Measurements from ENCODE around the gene CETN1. TPM values are rescaled to one million over a fixed set of nuclear protein-coding genes. Genes with fewer than 3 reads are reported as not detected.

The CETN1 gene
- total RNA-seq, 1 experiment from 2014 or later, result not detected

GRCh38 chr18:621291-622043, 41.3 kb downstream of the CETN1 start:
- no peak overlapping the region for H3K27ac Mint-ChIP-seq (ENCODE audit: unreplicated experiment)
- intact Hi-C loops (cut with micrococcal nuclease; ENCODE audit: unreplicated experiment), result no loop called here
- POLR2A ChIA-PET, result no interaction called here
- CTCF ChIA-PET, result no interaction called here
- no peaks in the 10 kb centered on the region for H3K36me3 Mint-ChIP-seq (ENCODE audit: insufficient read depth, unreplicated experiment)
- no TSS peak for BruUV-seq (replicated peaks)
- Histone ChIP-seq H3K4me3 (ENCODE audit: low read depth, low read length) (no peak overlapping the region), H3K9me3 (no peaks in the 10 kb centered on the region), H3K27me3 (replicated peaks; ENCODE audit: control insufficient read depth, insufficient read depth, low read length) (no peaks in the 10 kb centered on the region), H3K36me3 (ENCODE audit: control insufficient read depth, insufficient read depth, low read length) (no peaks in the 10 kb centered on the region), H3K4me1 (no peaks in the 10 kb centered on the region)
- H3K27me3 Mint-ChIP-seq (ENCODE audit: insufficient read depth, unreplicated experiment), result peaks cover 2% of the 10 kb centered on the region
- H3K4me3 Mint-ChIP-seq (ENCODE audit: unreplicated experiment), result no peak overlapping the region
- H3K9me3 Mint-ChIP-seq (ENCODE audit: unreplicated experiment), result no peaks in the 10 kb centered on the region
- H3K4me1 Mint-ChIP-seq (ENCODE audit: low read depth, unreplicated experiment), result no peaks in the 10 kb centered on the region
- TF ChIP-seq, protein P1, sequence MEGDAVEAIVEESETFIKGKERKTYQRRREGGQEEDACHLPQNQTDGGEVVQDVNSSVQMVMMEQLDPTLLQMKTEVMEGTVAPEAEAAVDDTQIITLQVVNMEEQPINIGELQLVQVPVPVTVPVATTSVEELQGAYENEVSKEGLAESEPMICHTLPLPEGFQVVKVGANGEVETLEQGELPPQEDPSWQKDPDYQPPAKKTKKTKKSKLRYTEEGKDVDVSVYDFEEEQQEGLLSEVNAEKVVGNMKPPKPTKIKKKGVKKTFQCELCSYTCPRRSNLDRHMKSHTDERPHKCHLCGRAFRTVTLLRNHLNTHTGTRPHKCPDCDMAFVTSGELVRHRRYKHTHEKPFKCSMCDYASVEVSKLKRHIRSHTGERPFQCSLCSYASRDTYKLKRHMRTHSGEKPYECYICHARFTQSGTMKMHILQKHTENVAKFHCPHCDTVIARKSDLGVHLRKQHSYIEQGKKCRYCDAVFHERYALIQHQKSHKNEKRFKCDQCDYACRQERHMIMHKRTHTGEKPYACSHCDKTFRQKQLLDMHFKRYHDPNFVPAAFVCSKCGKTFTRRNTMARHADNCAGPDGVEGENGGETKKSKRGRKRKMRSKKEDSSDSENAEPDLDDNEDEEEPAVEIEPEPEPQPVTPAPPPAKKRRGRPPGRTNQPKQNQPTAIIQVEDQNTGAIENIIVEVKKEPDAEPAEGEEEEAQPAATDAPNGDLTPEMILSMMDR (IDR thresholded peaks at IDR 0.05; ENCODE audit: insufficient read depth in 1 of 2, low read depth in 1 of 2, low read length in 1 of 2, severe bottlenecking in 1 of 2, unreplicated experiment in 1 of 2), result no peak
- DNase-seq, result no peak

DNA sequence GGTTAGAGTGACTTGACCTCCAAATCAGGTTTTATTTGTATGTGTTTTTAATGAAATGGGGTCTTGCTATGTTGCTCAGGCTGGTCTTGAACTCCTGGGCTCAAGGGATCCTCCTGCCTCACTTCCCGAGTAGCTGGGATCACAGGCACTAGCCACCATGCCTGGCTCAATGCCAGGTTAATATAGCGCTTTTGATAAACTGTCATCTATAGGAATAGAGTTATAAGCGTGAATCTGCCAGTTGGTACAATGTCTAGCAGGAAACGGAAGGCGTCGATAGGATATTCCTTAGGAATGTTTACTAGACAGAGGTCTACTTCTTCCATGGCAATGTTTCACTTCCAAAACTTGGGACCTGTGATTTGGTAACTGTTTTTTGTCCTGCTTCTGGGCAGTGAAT, 42.1 kb downstream of the CETN1 start:
- TF ChIP-seq, protein P1 (IDR thresholded peaks at IDR 0.05; ENCODE audit: insufficient read depth in 1 of 2, low read depth in 1 of 2, low read length in 1 of 2, severe bottlenecking in 1 of 2, unreplicated experiment in 1 of 2), result no peak
- H3K9me3 ChIP-seq, result no peaks in the 10 kb centered on the region
- Mint-ChIP-seq H3K4me3 (ENCODE audit: unreplicated experiment) (no peak overlapping the region), H3K27me3 (ENCODE audit: insufficient read depth, unreplicated experiment) (peaks cover 2% of the 10 kb centered on the region), H3K9me3 (ENCODE audit: unreplicated experiment) (no peaks in the 10 kb centered on the region), H3K27ac (ENCODE audit: unreplicated experiment) (no peak overlapping the region), H3K4me1 (ENCODE audit: low read depth, unreplicated experiment) (no peaks in the 10 kb centered on the region), H3K36me3 (ENCODE audit: insufficient read depth, unreplicated experiment) (no peaks in the 10 kb centered on the region)
- no peaks in the 10 kb centered on the region for H3K27me3 ChIP-seq (replicated peaks; ENCODE audit: control insufficient read depth, insufficient read depth, low read length)
- no peak overlapping the region for H3K4me3 ChIP-seq (ENCODE audit: low read depth, low read length)
- ChIA-PET POLR2A (no interaction called here), CTCF (no interaction called here)
- intact Hi-C loops (cut with micrococcal nuclease; ENCODE audit: unreplicated experiment), result no loop called here
- no peak for DNase-seq
- no peaks in the 10 kb centered on the region for H3K4me1 ChIP-seq
- no peaks in the 10 kb centered on the region for H3K36me3 ChIP-seq (ENCODE audit: control insufficient read depth, insufficient read depth, low read length)
- BruUV-seq (replicated peaks), result no TSS peak

GRCh38 chr18:623761-624620, 43.8 kb downstream of the CETN1 start:
- Histone ChIP-seq H3K4me1 (no peaks in the 10 kb centered on the region), H3K4me3 (ENCODE audit: low read depth, low read length) (no peak overlapping the region), H3K9me3 (no peaks in the 10 kb centered on the region), H3K27me3 (replicated peaks; ENCODE audit: control insufficient read depth, insufficient read depth, low read length) (no peaks in the 10 kb centered on the region), H3K36me3 (ENCODE audit: control insufficient read depth, insufficient read depth, low read length) (no peaks in the 10 kb centered on the region)
- TF ChIP-seq, protein P1 (IDR thresholded peaks at IDR 0.05; ENCODE audit: insufficient read depth in 1 of 2, low read depth in 1 of 2, low read length in 1 of 2, severe bottlenecking in 1 of 2, unreplicated experiment in 1 of 2), result peak; percentile 68 to 82
- DNase-seq, result peak; percentile 71 to 79
- intact Hi-C loops (cut with micrococcal nuclease; ENCODE audit: unreplicated experiment), result loop anchor here (1.0 to 2.0 kb wide), 3 partner anchors 33 to 215 kb away; partner anchors contain the start of gene TYMS
- CTCF ChIA-PET, result interaction anchor here (0.5 to 2.2 kb wide), 9 partner anchors 23 to 215 kb away, joined by 3 to 21 read pairs (median 5); partner anchors contain the start of gene ENOSF1
- Mint-ChIP-seq H3K4me1 (ENCODE audit: low read depth, unreplicated experiment) (no peaks in the 10 kb centered on the region), H3K27ac (ENCODE audit: unreplicated experiment) (no peak overlapping the region), H3K4me3 (ENCODE audit: unreplicated experiment) (no peak overlapping the region), H3K9me3 (ENCODE audit: unreplicated experiment) (no peaks in the 10 kb centered on the region), H3K27me3 (ENCODE audit: insufficient read depth, unreplicated experiment) (peaks cover under 1% of the 10 kb centered on the region), H3K36me3 (ENCODE audit: insufficient read depth, unreplicated experiment) (no peaks in the 10 kb centered on the region)
- POLR2A ChIA-PET, result no interaction called here
- no TSS peak for BruUV-seq (replicated peaks)

Measured in Caco-2 (cell line).